HFFc6 (cell line): ENCODE measurements around the gene SDSL. TPM values are rescaled to one million over a fixed set of nuclear protein-coding genes. Genes with fewer than 3 reads are reported as not detected.

Experiments
- DNase-seq: peaks from one replicate; pipeline ENCODE4 v3.0.0-alpha.2; 2018
- H3K27ac Mint-ChIP-seq: 2 replicates; pipeline ENCODE4 v1.8.0; 2020; ENCODE audit warnings: mild to moderate bottlenecking, mixed read lengths
- H3K27me3 Mint-ChIP-seq: 2 replicates; pipeline ENCODE4 v1.8.0; 2021; ENCODE audit warnings: mild to moderate bottlenecking, moderate library complexity, mixed read lengths; ENCODE audit not compliant: insufficient read depth
- H3K36me3 Mint-ChIP-seq: 2 replicates; pipeline ENCODE4 v1.8.0; 2021; ENCODE audit warnings: low read depth, mixed read lengths
- H3K4me1 Mint-ChIP-seq: 2 replicates; pipeline ENCODE4 v1.8.0; 2020; ENCODE audit warnings: low read depth, mixed read lengths
- H3K4me3 Mint-ChIP-seq: 2 replicates; pipeline ENCODE4 v1.8.0; 2020; ENCODE audit warnings: mild to moderate bottlenecking, moderate library complexity, mixed read lengths
- H3K9me3 Mint-ChIP-seq: 2 replicates; pipeline ENCODE4 v1.8.0; 2020; ENCODE audit warnings: mild to moderate bottlenecking, mixed read lengths
- total RNA-seq, 6 experiments: library from RNA; stranded (reverse); fragmentation: NEBNext Ultra II Directional; extraction: Animal tissue kit (Norgen Biotek cat#: 25700); gene quantifications; 2 replicates in 1 of 6; 3 replicates in 5 of 6; pipeline ENCODE4 v1.2.3, GENCODE V29; 2021
- TF ChIP-seq, protein P1 (sequence below): fragments of 200-600 bp; sonication (generic); IDR thresholded peaks from 2 replicates; pipeline ENCODE4 v1.5.0; 2021; ENCODE audit warnings: antibody characterized with exemption, mild to moderate bottlenecking

Gene SDSL
- total RNA-seq, 6 experiments from 2014 or later = 8.5 to 11.6 (median 10.4) TPM

GRCh38 chr12:113453330-113453729 lies 31.1 kb downstream of the SDSL start:
- Mint-ChIP-seq H3K4me1 (peaks cover 7% of the 10 kb centered on the region; the same call in 1 of the 2 replicates), H3K9me3 (no peaks in the 10 kb centered on the region), H3K27me3 (peaks cover 18% of the 10 kb centered on the region), H3K27ac (no peak overlapping the region), H3K4me3 (no peak overlapping the region), H3K36me3 (no peaks in the 10 kb centered on the region)
- TF ChIP-seq, protein P1, sequence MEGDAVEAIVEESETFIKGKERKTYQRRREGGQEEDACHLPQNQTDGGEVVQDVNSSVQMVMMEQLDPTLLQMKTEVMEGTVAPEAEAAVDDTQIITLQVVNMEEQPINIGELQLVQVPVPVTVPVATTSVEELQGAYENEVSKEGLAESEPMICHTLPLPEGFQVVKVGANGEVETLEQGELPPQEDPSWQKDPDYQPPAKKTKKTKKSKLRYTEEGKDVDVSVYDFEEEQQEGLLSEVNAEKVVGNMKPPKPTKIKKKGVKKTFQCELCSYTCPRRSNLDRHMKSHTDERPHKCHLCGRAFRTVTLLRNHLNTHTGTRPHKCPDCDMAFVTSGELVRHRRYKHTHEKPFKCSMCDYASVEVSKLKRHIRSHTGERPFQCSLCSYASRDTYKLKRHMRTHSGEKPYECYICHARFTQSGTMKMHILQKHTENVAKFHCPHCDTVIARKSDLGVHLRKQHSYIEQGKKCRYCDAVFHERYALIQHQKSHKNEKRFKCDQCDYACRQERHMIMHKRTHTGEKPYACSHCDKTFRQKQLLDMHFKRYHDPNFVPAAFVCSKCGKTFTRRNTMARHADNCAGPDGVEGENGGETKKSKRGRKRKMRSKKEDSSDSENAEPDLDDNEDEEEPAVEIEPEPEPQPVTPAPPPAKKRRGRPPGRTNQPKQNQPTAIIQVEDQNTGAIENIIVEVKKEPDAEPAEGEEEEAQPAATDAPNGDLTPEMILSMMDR = no peak
- no peak for DNase-seq

- Mint-ChIP-seq H3K4me1 (peaks cover 7% of the 10 kb centered on the region; the same call in 1 of the 2 replicates), H3K4me3 (no peak overlapping the region), H3K36me3 (no peaks in the 10 kb centered on the region), H3K27me3 (peaks cover 43% of the 10 kb centered on the region), H3K27ac (no peak overlapping the region), H3K9me3 (no peaks in the 10 kb centered on the region)
- no peak for DNase-seq
- TF ChIP-seq, protein P1 = no peak
Measured at GRCh38 chr12:113456199-113456598, 34.0 kb downstream of the SDSL start.

GRCh38 chr12:113456761-113457160 lies 34.6 kb downstream of the SDSL start:
- no peak overlapping the region for H3K27ac Mint-ChIP-seq
- H3K4me3 Mint-ChIP-seq = no peak overlapping the region
- no peaks in the 10 kb centered on the region for H3K9me3 Mint-ChIP-seq
- DNase-seq = no peak
- TF ChIP-seq, protein P1 = no peak
- H3K36me3 Mint-ChIP-seq = no peaks in the 10 kb centered on the region
- H3K27me3 Mint-ChIP-seq = peaks cover 43% of the 10 kb centered on the region
- peaks cover 9% of the 10 kb centered on the region for H3K4me1 Mint-ChIP-seq

DNA sequence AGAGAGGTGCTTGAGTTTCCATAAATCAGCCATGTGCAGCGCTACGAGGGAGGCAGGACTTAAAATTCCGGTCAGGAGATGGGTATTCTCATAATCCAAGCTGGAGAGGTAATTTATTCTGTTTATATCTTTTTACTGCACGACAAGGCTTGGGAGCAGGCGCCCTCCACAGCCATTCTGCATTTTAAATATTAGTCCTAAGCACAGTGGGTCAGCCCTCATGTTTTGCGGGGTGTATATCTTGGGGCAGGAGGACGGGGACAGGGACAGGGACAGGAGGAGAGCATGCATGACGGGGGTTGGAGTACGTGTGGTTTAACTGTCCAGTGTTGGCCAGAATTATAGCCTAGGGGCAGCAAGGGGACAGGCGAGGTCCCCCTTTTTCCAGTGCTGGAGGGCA lies 35.0 kb downstream of the SDSL start:
- TF ChIP-seq, protein P1 = no peak
- no peak overlapping the region for H3K4me3 Mint-ChIP-seq
- H3K9me3 Mint-ChIP-seq = no peaks in the 10 kb centered on the region
- no peak for DNase-seq
- H3K27ac Mint-ChIP-seq = no peak overlapping the region
- no peaks in the 10 kb centered on the region for H3K36me3 Mint-ChIP-seq
- H3K4me1 Mint-ChIP-seq = peaks cover 14% of the 10 kb centered on the region
- peaks cover 42% of the 10 kb centered on the region for H3K27me3 Mint-ChIP-seq

GRCh38 chr12:113457710-113458109 lies 35.5 kb downstream of the SDSL start:
- H3K27ac Mint-ChIP-seq = no peak overlapping the region
- H3K4me1 Mint-ChIP-seq = peaks cover 18% of the 10 kb centered on the region
- H3K4me3 Mint-ChIP-seq = no peak overlapping the region
- TF ChIP-seq, protein P1 = no peak
- DNase-seq = no peak
- no peaks in the 10 kb centered on the region for H3K36me3 Mint-ChIP-seq
- no peaks in the 10 kb centered on the region for H3K9me3 Mint-ChIP-seq
- peaks cover 44% of the 10 kb centered on the region for H3K27me3 Mint-ChIP-seq

DNA sequence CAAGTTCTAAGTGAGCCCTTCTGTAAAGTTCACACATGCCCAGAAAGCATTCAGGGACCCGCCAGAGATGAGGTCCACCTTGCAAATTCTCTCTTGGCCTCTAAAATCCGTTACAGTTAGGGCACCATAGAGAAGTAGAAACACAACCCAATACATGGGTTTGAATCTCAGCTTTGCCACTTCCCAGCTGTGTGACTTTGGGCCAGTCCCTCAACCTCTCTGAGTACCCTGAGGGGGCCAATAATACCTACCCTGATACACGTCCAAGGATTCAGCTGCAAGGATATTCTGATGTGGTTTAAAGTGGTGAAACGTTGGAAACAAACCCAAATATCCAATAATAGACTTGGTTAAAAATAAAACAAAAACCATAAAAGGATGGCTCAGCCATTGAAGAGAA lies 37.8 kb downstream of the SDSL start:
- TF ChIP-seq, protein P1 = no peak
- peaks cover 29% of the 10 kb centered on the region for H3K4me1 Mint-ChIP-seq

More for the DNA sequence above, 37.8 kb downstream of the SDSL start:
- no peaks in the 10 kb centered on the region for H3K9me3 Mint-ChIP-seq
- H3K27ac Mint-ChIP-seq = no peak overlapping the region
- H3K27me3 Mint-ChIP-seq = peaks cover 52% of the 10 kb centered on the region
- DNase-seq = no peak
- no peak overlapping the region for H3K4me3 Mint-ChIP-seq
- H3K36me3 Mint-ChIP-seq = peaks cover 6% of the 10 kb centered on the region
